T-helper 2 cell treated with Interferon-gamma antibody and Interleukin-4, amounts not matched to agents 5 μg/mL and 100 μg/mL, for 36 hours (primary cell): Measurements from ENCODE around the gene HJV.
"Not testable (repeated sequence)": the region's sequence is repeated elsewhere in the genome, so short reads cannot be mapped to it uniquely, and the experiment has no call there.

Experiments used
- DNase-seq: peaks from one replicate; pipeline ENCODE4 v3.0.0; 2021; ENCODE audit warnings: low spot score
- H3K27ac Mint-ChIP-seq: one replicate; pipeline ENCODE4 v1.8.0; 2021; ENCODE audit warnings: mild to moderate bottlenecking, mixed read lengths
- H3K27me3 Mint-ChIP-seq: one replicate; pipeline ENCODE4 v1.8.0; 2021; ENCODE audit warnings: low read depth, mixed read lengths
- H3K36me3 Mint-ChIP-seq: one replicate; pipeline ENCODE4 v1.8.0; 2021; ENCODE audit warnings: low read depth, mixed read lengths
- H3K4me1 Mint-ChIP-seq: one replicate; pipeline ENCODE4 v1.8.0; 2021; ENCODE audit warnings: low read depth, mixed read lengths
- H3K4me3 Mint-ChIP-seq: one replicate; pipeline ENCODE4 v1.8.0; 2022; ENCODE audit warnings: mild to moderate bottlenecking, moderate library complexity, mixed read lengths
- H3K9me3 Mint-ChIP-seq: one replicate; pipeline ENCODE4 v1.8.0; 2021; ENCODE audit warnings: mixed read lengths

Gene HJV, protein sequence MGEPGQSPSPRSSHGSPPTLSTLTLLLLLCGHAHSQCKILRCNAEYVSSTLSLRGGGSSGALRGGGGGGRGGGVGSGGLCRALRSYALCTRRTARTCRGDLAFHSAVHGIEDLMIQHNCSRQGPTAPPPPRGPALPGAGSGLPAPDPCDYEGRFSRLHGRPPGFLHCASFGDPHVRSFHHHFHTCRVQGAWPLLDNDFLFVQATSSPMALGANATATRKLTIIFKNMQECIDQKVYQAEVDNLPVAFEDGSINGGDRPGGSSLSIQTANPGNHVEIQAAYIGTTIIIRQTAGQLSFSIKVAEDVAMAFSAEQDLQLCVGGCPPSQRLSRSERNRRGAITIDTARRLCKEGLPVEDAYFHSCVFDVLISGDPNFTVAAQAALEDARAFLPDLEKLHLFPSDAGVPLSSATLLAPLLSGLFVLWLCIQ

DNA sequence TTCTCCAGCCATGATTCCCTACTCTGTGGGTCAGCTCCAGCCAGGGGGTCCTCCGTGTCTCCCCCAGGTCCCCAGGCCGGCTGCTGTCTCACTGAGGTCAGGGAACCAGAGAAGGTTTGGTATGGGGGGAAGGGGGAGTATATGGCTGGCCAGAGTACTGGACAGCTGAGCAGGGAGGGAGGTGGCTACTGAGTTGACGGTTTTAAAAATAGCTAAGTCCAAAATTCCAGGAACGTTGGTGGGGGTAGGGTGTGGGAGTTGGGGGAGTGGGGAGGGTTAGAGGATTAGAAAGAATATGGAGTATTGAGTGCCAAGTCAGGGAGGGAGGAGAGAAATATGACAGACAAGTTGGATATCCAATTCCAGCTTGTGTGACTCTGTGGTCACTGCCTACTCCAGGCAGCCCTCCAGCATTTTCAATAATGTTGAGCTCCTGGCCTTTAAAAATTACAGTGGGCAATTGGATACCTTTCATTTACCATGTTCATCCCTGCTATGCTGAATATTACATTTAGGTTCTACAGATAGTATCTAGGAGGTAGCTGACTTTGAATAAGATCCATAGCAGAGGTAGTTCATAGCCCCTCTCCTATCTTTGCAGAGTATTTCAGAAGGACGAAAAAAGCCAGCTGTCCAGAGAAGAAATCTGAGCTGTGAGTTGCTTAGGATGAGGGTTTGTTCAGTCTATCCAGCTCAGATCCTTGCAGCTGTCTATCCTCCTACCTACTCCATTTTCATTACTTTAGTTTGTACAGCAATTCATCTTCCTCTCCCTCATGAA lies at the start of gene HJV:
Gene HJV, minus strand, starts transcription at position 114 of the 781 bp plus-strand sequence. CDS start 1,504 bp downstream, outside the sequence.
- Mint-ChIP-seq H3K36me3 (no peaks in the 10 kb centered on the region), H3K9me3 (no peaks in the 10 kb centered on the region), H3K4me3 (no peak within 1 kb of the TSS), H3K4me1 (peaks cover 9% of the 10 kb centered on the region), H3K27ac (no peak within 1 kb of the TSS), H3K27me3 (peaks cover 73% of the 10 kb centered on the region)
- no peak for DNase-seq

- not testable (repeated sequence) for H3K4me1 Mint-ChIP-seq, DNase-seq, H3K9me3 Mint-ChIP-seq, H3K27ac Mint-ChIP-seq, H3K27me3 Mint-ChIP-seq, H3K36me3 Mint-ChIP-seq, H3K4me3 Mint-ChIP-seq
These were observed 37.6 kb upstream of the HJV start for GRCh38 chr1:146059148-146059547.

- not testable (repeated sequence) for H3K9me3 Mint-ChIP-seq, H3K27me3 Mint-ChIP-seq, H3K36me3 Mint-ChIP-seq
- H3K4me1 Mint-ChIP-seq, result peaks cover 28% of the 10 kb centered on the region
- peak overlapping the region; percentile 92 for H3K4me3 Mint-ChIP-seq
- DNase-seq, result peak; percentile 77
- peak overlapping the region; percentile 99 for H3K27ac Mint-ChIP-seq
These were observed 30.5 kb upstream of the HJV start for GRCh38 chr1:146051852-146052676.

GRCh38 chr1:146051452-146051851 lies 29.9 kb upstream of the HJV start:
- Mint-ChIP-seq H3K4me1 (peaks cover 28% of the 10 kb centered on the region), H3K36me3 (no peaks in the 10 kb centered on the region), H3K27ac (peak overlapping the region; percentile 99), H3K4me3 (peak overlapping the region; percentile 92), H3K27me3 (no peaks in the 10 kb centered on the region), H3K9me3 (no peaks in the 10 kb centered on the region)
- peak; percentile 30 for DNase-seq

DNA sequence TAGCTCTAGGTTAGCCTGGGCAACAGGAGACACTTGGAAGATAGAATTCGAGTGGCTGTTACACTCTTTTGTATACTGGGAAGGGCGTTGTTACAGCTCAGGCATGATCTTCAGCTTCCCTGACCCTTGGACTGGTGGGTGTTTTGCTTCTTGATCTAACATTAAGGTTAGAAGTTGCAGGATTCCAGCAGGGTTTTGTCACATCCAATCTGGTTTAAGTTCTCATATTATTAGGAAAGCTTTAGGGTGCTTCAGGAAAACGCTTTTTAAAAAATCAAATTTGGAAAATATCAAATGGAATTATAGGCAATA lies 29.1 kb upstream of the HJV start:
- H3K9me3 Mint-ChIP-seq, H3K27ac Mint-ChIP-seq, DNase-seq, H3K27me3 Mint-ChIP-seq, H3K36me3 Mint-ChIP-seq: not testable (repeated sequence)
- Mint-ChIP-seq H3K4me3 (peak overlapping the region; percentile 27), H3K4me1 (peaks cover 28% of the 10 kb centered on the region)

GRCh38 chr1:146049866-146050651 lies 28.5 kb upstream of the HJV start:
- not testable (repeated sequence) for H3K36me3 Mint-ChIP-seq, DNase-seq, H3K9me3 Mint-ChIP-seq, H3K27me3 Mint-ChIP-seq
- H3K4me3 Mint-ChIP-seq, result peak overlapping the region; percentile 8
- peak overlapping the region; percentile 9 for H3K27ac Mint-ChIP-seq
- peaks cover 28% of the 10 kb centered on the region for H3K4me1 Mint-ChIP-seq

GRCh38 chr1:146049436-146049835 lies 27.9 kb upstream of the HJV start:
- H3K27ac Mint-ChIP-seq, result no peak overlapping the region
- H3K4me3 Mint-ChIP-seq, result no peak overlapping the region
- no peaks in the 10 kb centered on the region for H3K9me3 Mint-ChIP-seq

DNA sequence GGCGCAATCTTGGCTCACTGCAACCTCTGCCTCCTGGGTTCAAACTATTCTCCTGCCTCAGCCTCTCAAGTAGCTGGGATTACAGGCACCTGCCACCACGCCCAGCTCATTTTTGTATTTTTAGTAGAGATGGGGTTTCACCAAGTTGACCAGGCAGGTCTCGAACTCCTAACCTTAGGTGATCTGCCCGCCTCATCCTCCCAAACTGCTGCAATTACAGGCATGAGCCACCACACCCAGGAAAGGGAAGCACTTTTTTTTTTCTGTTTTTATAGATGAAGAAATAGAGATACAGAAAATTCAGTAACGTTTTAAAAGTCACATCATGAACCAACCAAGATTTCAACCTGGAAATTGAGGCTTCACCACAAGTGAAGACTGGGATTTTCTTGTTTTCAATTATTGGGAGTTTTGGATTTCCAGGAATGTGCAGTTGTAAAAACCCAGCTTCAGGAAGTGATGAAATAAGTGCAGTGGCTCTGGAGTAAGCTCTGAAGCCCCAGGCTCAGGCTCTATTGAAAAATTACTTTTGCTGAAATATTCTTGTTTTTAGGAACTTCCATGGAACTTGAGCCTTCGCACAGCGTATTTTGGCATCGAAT lies 27.1 kb upstream of the HJV start:
- not testable (repeated sequence) for H3K36me3 Mint-ChIP-seq, H3K27ac Mint-ChIP-seq, H3K9me3 Mint-ChIP-seq, DNase-seq, H3K4me3 Mint-ChIP-seq, H3K27me3 Mint-ChIP-seq
- peaks cover 28% of the 10 kb centered on the region for H3K4me1 Mint-ChIP-seq

More at GRCh38 chr1:146049436-146049835, 27.9 kb upstream of the HJV start:
- no peaks in the 10 kb centered on the region for H3K36me3 Mint-ChIP-seq
- H3K27me3 Mint-ChIP-seq, result no peaks in the 10 kb centered on the region
- H3K4me1 Mint-ChIP-seq, result peaks cover 28% of the 10 kb centered on the region
- DNase-seq, result no peak

GRCh38 chr1:146046664-146047063 lies 25.1 kb upstream of the HJV start:
- H3K4me1 Mint-ChIP-seq, result peaks cover 20% of the 10 kb centered on the region
- no peak overlapping the region for H3K4me3 Mint-ChIP-seq
- H3K36me3 Mint-ChIP-seq, result no peaks in the 10 kb centered on the region
- no peak for DNase-seq
- no peaks in the 10 kb centered on the region for H3K9me3 Mint-ChIP-seq
- H3K27me3 Mint-ChIP-seq, result no peaks in the 10 kb centered on the region
- no peak overlapping the region for H3K27ac Mint-ChIP-seq

GRCh38 chr1:146039844-146040194 lies 18.3 kb upstream of the HJV start:
- H3K4me3 Mint-ChIP-seq, result no peak overlapping the region
- peaks cover 1% of the 10 kb centered on the region for H3K36me3 Mint-ChIP-seq
- H3K27me3 Mint-ChIP-seq, result peaks cover 21% of the 10 kb centered on the region
- no peak for DNase-seq
- no peaks in the 10 kb centered on the region for H3K9me3 Mint-ChIP-seq
- no peak overlapping the region for H3K27ac Mint-ChIP-seq
- H3K4me1 Mint-ChIP-seq, result peaks cover 38% of the 10 kb centered on the region

DNA sequence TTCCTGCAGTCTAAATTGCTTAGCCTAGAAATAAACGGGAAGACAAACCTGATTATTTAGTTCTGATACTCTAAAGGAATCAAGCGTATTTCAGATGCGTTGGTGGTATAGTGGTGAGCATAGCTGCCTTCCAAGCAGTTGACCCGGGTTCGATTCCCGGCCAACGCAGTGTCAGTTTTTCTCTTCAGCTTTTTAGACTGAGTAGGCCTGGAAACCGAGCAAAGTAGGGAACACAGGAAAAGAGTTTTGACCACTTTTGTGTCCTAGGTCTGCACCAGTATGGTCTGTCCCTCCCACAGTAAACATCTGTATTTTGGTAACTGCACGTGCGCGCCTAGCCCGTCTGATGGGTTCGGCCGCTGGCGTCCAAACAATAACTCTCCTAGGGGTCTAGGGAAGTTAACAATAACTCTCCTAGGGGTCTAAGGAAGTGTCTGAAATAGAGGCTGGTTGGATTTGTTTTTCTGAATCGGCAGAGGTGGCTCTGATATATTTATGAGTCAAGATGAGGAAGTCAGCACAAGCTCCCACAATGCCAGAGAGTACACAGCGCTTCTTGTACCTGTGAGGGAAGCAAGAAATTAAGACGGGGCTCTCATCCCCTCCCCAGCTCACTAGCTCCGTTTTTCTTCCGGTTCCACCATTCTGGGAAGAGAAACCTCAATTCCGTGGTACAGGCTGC lies 15.6 kb upstream of the HJV start:
- H3K4me3 Mint-ChIP-seq, result peak overlapping the region; percentile 93
- no peaks in the 10 kb centered on the region for H3K9me3 Mint-ChIP-seq
- peaks cover 46% of the 10 kb centered on the region for H3K4me1 Mint-ChIP-seq
- H3K27me3 Mint-ChIP-seq, result peaks cover 21% of the 10 kb centered on the region
- DNase-seq, result peak; percentile 72
- H3K27ac Mint-ChIP-seq, result peak overlapping the region; percentile 91
- H3K36me3 Mint-ChIP-seq, result peaks cover 1% of the 10 kb centered on the region

- H3K36me3 Mint-ChIP-seq, result peaks cover 1% of the 10 kb centered on the region
- no peak for DNase-seq
- H3K4me3 Mint-ChIP-seq, result peak overlapping the region; percentile 93
- peaks cover 46% of the 10 kb centered on the region for H3K4me1 Mint-ChIP-seq
- H3K9me3 Mint-ChIP-seq, result no peaks in the 10 kb centered on the region
- H3K27ac Mint-ChIP-seq, result peak overlapping the region; percentile 91
- peaks cover 21% of the 10 kb centered on the region for H3K27me3 Mint-ChIP-seq
These were observed 14.9 kb upstream of the HJV start for GRCh38 chr1:146036241-146036964.
